ENCODE data around the gene PRR13. TPM values are rescaled to one million over a fixed set of nuclear protein-coding genes. Genes with fewer than 3 reads are reported as not detected.
"Not testable (repeated sequence)": the region's sequence is repeated elsewhere in the genome, so short reads cannot be mapped to it uniquely, and the experiment has no call there.

The PRR13 gene, protein sequence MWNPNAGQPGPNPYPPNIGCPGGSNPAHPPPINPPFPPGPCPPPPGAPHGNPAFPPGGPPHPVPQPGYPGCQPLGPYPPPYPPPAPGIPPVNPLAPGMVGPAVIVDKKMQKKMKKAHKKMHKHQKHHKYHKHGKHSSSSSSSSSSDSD
- polyA plus RNA-seq = 1,000 to 10,000 TPM in 1 of 4 donors, 100 to 1,000 TPM in 3; 507 to 1,038 (median 704) TPM
- long read RNA-seq, donor 1, transcript PRR13-202 (4 exons, 1,229 nt) = major isoform, 166 of 487 reads
- long read RNA-seq, donor 1, transcript PRR13-208 (3 exons, 786 nt) = minor isoform, 70 of 487 reads
- long read RNA-seq, donor 1, transcript PRR13-209 (4 exons, 625 nt) = minor isoform, 26 of 487 reads
- long read RNA-seq, donor 1, partial matches to known transcripts = 205 of 487 reads
- long read RNA-seq, donor 1, other reads (novel, unspliced or antisense) = 9 of 487 reads
- long read RNA-seq, donor 2, transcript PRR13-208 (3 exons, 786 nt) = minor isoform, 15 of 113 reads
- long read RNA-seq, donor 2, transcript PRR13-202 (4 exons, 1,229 nt) = major isoform, 58 of 113 reads
- long read RNA-seq, donor 2, partial matches to known transcripts = 31 of 113 reads
- long read RNA-seq, donor 2, other reads (novel, unspliced or antisense) = 0 of 113 reads
- long read RNA-seq, donor 3, transcript PRR13-208 (3 exons, 786 nt) = minor isoform, 12 of 115 reads
- long read RNA-seq, donor 3, transcript PRR13-209 (4 exons, 625 nt) = minor isoform, 6 of 115 reads
- long read RNA-seq, donor 3, transcript PRR13-202 (4 exons, 1,229 nt) = major isoform, 42 of 115 reads
- long read RNA-seq, donor 3, partial matches to known transcripts = 45 of 115 reads
- long read RNA-seq, donor 3, other reads (novel, unspliced or antisense) = 6 of 115 reads
- long read RNA-seq, donor 4, partial matches to known transcripts = 0 of 1 reads
- long read RNA-seq, donor 4, other reads (novel, unspliced or antisense) = 0 of 1 reads
- long read RNA-seq, donor 5, transcript PRR13-208 (3 exons, 786 nt) = minor isoform, 9 of 45 reads
- long read RNA-seq, donor 5, transcript PRR13-202 (4 exons, 1,229 nt) = major isoform, 21 of 45 reads
- long read RNA-seq, donor 5, partial matches to known transcripts = 9 of 45 reads
- long read RNA-seq, donor 5, other reads (novel, unspliced or antisense) = 0 of 45 reads
- long read RNA-seq, donor 6, transcript PRR13-202 (4 exons, 1,229 nt) = major isoform, 66 of 177 reads
- long read RNA-seq, donor 6, transcript PRR13-208 (3 exons, 786 nt) = minor isoform, 21 of 177 reads
- long read RNA-seq, donor 6, transcript PRR13-209 (4 exons, 625 nt) = minor isoform, 10 of 177 reads
- long read RNA-seq, donor 6, partial matches to known transcripts = 61 of 177 reads
- long read RNA-seq, donor 6, other reads (novel, unspliced or antisense) = 7 of 177 reads
- long read RNA-seq, donor 7 = 0 reads
- long read RNA-seq, donor 8, partial matches to known transcripts = 0 of 1 reads
- long read RNA-seq, donor 8, other reads (novel, unspliced or antisense) = 0 of 1 reads
- long read RNA-seq, donor 9, transcript PRR13-202 (4 exons, 1,229 nt) = major isoform, 12 of 30 reads
- long read RNA-seq, donor 9, partial matches to known transcripts = 10 of 30 reads
- long read RNA-seq, donor 9, other reads (novel, unspliced or antisense) = 0 of 30 reads
- long read RNA-seq, donor 10, transcript PRR13-208 (3 exons, 786 nt) = minor isoform, 15 of 137 reads
- long read RNA-seq, donor 10, transcript PRR13-202 (4 exons, 1,229 nt) = major isoform, 48 of 137 reads
- long read RNA-seq, donor 10, partial matches to known transcripts = 63 of 137 reads
- long read RNA-seq, donor 10, other reads (novel, unspliced or antisense) = 0 of 137 reads

- Histone ChIP-seq H3K9me3 (ENCODE audit: control insufficient read depth in 2 of 2, insufficient read depth in 1 of 2, low read depth in 1 of 2, low read length in 1 of 2) (no peaks in the 10 kb centered on the region), H3K4me3 (ENCODE audit: low read depth in 1 of 3, low read length in 3 of 3) (peak within 1 kb of the TSS; percentile 80 to 82 (median 81)), H3K27me3 (ENCODE audit: control insufficient read depth in 3 of 3, insufficient read depth in 3 of 3, low read length in 3 of 3) (no peaks in the 10 kb centered on the region), H3K36me3 (ENCODE audit: control insufficient read depth in 3 of 3, insufficient read depth in 2 of 3, low read depth in 1 of 3, low read length in 3 of 3) (peaks cover 1 to 20% (median 7%) of the 10 kb centered on the region in 3 donors), H3K27ac (ENCODE audit: low read depth in 1 of 3, low read length in 2 of 3) (peak within 1 kb of the TSS; percentile 92 to 98 (median 96)), H3K4me1 (ENCODE audit: control insufficient read depth in 3 of 3, insufficient read depth in 2 of 3, low read depth in 1 of 3, low read length in 2 of 3) (peaks cover 0 to 9% (median 0%) of the 10 kb centered on the region in 3 donors)
- DNase-seq (peak; percentile 99 to 100), FAIRE-seq (no peak)
- 0 to 2% (median 2%) methylated on average over 31 of the region's 31 CpGs for WGBS, 3 donors
Measured at GRCh38 chr12:53441040-53441833, at the start of gene PRR13. Gene PRR13, plus strand, starts transcription at chr12:53441734. Its CDS starts 981 bp downstream, at chr12:53442715.

DNA sequence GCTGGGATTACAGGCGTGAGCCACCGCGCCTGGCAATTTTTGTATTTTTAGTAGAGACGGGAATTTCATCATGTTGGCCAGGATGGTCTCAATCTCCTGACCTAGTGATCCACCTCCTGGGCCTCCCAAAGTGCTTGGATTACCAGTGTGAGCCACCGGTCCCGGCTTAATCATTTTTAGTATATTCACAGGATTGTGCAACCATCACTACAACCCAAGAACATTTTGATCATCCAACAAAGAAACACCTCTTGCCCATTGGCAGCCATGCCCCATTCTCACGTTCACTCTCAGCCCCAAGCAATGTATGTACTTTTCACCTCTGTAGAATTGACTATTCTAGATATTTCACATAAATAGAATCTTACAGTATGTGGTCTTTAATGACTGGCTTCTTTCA lies 41.6 kb upstream of the PRR13 start:
- Histone ChIP-seq H3K9me3 (ENCODE audit: control insufficient read depth in 2 of 2, insufficient read depth in 1 of 2, low read depth in 1 of 2, low read length in 1 of 2) (no peaks in the 10 kb centered on the region), H3K36me3 (ENCODE audit: control insufficient read depth in 3 of 3, insufficient read depth in 2 of 3, low read depth in 1 of 3, low read length in 3 of 3) (peaks cover 0 to 60% (median 3%) of the 10 kb centered on the region in 3 donors), H3K4me1 (ENCODE audit: control insufficient read depth in 3 of 3, insufficient read depth in 2 of 3, low read depth in 1 of 3, low read length in 2 of 3) (no peaks in the 10 kb centered on the region), H3K4me3 (ENCODE audit: low read depth in 1 of 3, low read length in 3 of 3) (no peak overlapping the region), H3K27me3 (ENCODE audit: control insufficient read depth in 3 of 3, insufficient read depth in 3 of 3, low read length in 3 of 3) (no peaks in the 10 kb centered on the region), H3K27ac (ENCODE audit: low read depth in 1 of 3, low read length in 2 of 3) (no peak overlapping the region)
- no peak for FAIRE-seq
- 96 to 99% (median 97%) methylated on average over 7 of the region's 7 CpGs for WGBS, 3 donors
- no peak for DNase-seq

- FAIRE-seq; H3K9me3 ChIP-seq (ENCODE audit: control insufficient read depth in 2 of 2, insufficient read depth in 1 of 2, low read depth in 1 of 2, low read length in 1 of 2); H3K27me3 ChIP-seq (ENCODE audit: control insufficient read depth in 3 of 3, insufficient read depth in 3 of 3, low read length in 3 of 3); H3K4me1 ChIP-seq (ENCODE audit: control insufficient read depth in 3 of 3, insufficient read depth in 2 of 3, low read depth in 1 of 3, low read length in 2 of 3); H3K4me3 ChIP-seq (ENCODE audit: low read depth in 1 of 3, low read length in 3 of 3); DNase-seq; H3K27ac ChIP-seq (ENCODE audit: low read depth in 1 of 3, low read length in 2 of 3): not testable (repeated sequence)
- 95 to 99% (median 97%) methylated on average over 15 to 16 of the region's 16 CpGs for WGBS, 3 donors
- H3K36me3 ChIP-seq (ENCODE audit: control insufficient read depth in 3 of 3, insufficient read depth in 2 of 3, low read depth in 1 of 3, low read length in 3 of 3) = peaks cover 0 to 69% (median 3%) of the 10 kb centered on the region in 3 donors
Measured at GRCh38 chr12:53402351-53402750, 39.2 kb upstream of the PRR13 start.

DNA sequence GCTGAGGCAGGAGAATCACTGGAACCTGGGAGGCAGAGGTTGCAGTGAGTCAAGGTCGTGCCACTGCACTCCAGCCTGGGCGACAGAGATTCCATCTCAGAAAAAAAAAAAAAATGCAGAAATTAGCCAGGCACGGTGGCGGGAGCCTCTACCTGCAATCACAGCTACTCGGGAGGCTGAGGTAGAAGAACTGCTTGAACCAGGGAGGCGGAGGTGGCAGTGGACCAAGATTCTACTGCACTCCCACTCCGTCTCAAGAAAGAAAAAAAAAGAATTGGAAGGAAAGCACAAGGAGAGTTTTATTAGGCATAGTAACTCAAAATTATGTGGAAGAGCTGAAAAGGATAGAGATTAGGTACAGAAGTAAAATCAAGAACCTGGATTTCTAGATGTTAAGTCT lies 38.7 kb upstream of the PRR13 start:
- Histone ChIP-seq H3K9me3 (ENCODE audit: control insufficient read depth in 2 of 2, insufficient read depth in 1 of 2, low read depth in 1 of 2, low read length in 1 of 2) (no peaks in the 10 kb centered on the region), H3K36me3 (ENCODE audit: control insufficient read depth in 3 of 3, insufficient read depth in 2 of 3, low read depth in 1 of 3, low read length in 3 of 3) (peaks cover 0 to 71% (median 3%) of the 10 kb centered on the region in 3 donors), H3K4me1 (ENCODE audit: control insufficient read depth in 3 of 3, insufficient read depth in 2 of 3, low read depth in 1 of 3, low read length in 2 of 3) (no peaks in the 10 kb centered on the region), H3K4me3 (ENCODE audit: low read depth in 1 of 3, low read length in 3 of 3) (no peak overlapping the region), H3K27ac (ENCODE audit: low read depth in 1 of 3, low read length in 2 of 3) (no peak overlapping the region), H3K27me3 (ENCODE audit: control insufficient read depth in 3 of 3, insufficient read depth in 3 of 3, low read length in 3 of 3) (no peaks in the 10 kb centered on the region)
- DNase-seq (no peak), FAIRE-seq (no peak)
- WGBS, 3 donors = 87 to 88% (median 87%) methylated on average over 6 to 7 of the region's 7 CpGs

DNA sequence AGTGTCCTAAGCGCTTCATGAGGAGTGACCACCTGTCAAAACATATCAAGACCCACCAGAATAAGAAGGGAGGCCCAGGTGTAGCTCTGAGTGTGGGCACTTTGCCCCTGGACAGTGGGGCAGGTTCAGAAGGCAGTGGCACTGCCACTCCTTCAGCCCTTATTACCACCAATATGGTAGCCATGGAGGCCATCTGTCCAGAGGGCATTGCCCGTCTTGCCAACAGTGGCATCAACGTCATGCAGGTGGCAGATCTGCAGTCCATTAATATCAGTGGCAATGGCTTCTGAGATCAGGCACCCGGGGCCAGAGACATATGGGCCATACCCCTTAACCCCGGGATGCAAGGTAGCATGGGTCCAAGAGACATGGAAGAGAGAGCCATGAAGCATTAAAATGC lies 30.6 kb upstream of the PRR13 start:
- FAIRE-seq = no peak
- H3K4me3 ChIP-seq (ENCODE audit: low read depth in 1 of 3, low read length in 3 of 3) = no peak overlapping the region
- no peaks in the 10 kb centered on the region for H3K27me3 ChIP-seq (ENCODE audit: control insufficient read depth in 3 of 3, insufficient read depth in 3 of 3, low read length in 3 of 3)
- no peak overlapping the region for H3K27ac ChIP-seq (ENCODE audit: low read depth in 1 of 3, low read length in 2 of 3)
- 96 to 98% (median 96%) methylated on average over 5 of the region's 5 CpGs for WGBS, 3 donors
- no peaks in the 10 kb centered on the region for H3K4me1 ChIP-seq (ENCODE audit: control insufficient read depth in 3 of 3, insufficient read depth in 2 of 3, low read depth in 1 of 3, low read length in 2 of 3)
- peaks cover 10 to 55% (median 24%) of the 10 kb centered on the region in 3 donors for H3K36me3 ChIP-seq (ENCODE audit: control insufficient read depth in 3 of 3, insufficient read depth in 2 of 3, low read depth in 1 of 3, low read length in 3 of 3)
- DNase-seq = no peak
- H3K9me3 ChIP-seq (ENCODE audit: control insufficient read depth in 2 of 2, insufficient read depth in 1 of 2, low read depth in 1 of 2, low read length in 1 of 2) = no peaks in the 10 kb centered on the region

GRCh38 chr12:53413485-53414204 lies 27.9 kb upstream of the PRR13 start:
- DNase-seq (no peak), FAIRE-seq (no peak)
- no peaks in the 10 kb centered on the region for H3K9me3 ChIP-seq (ENCODE audit: control insufficient read depth in 2 of 2, insufficient read depth in 1 of 2, low read depth in 1 of 2, low read length in 1 of 2)
- WGBS, 3 donors = 66 to 76% (median 68%) methylated on average over 3 of the region's 3 CpGs
- H3K4me3 ChIP-seq (ENCODE audit: low read depth in 1 of 3, low read length in 3 of 3) = no peak overlapping the region
- no peaks in the 10 kb centered on the region for H3K27me3 ChIP-seq (ENCODE audit: control insufficient read depth in 3 of 3, insufficient read depth in 3 of 3, low read length in 3 of 3)
- H3K27ac ChIP-seq (ENCODE audit: low read depth in 1 of 3, low read length in 2 of 3) = no peak overlapping the region
- no peaks in the 10 kb centered on the region for H3K4me1 ChIP-seq (ENCODE audit: control insufficient read depth in 3 of 3, insufficient read depth in 2 of 3, low read depth in 1 of 3, low read length in 2 of 3)
- H3K36me3 ChIP-seq (ENCODE audit: control insufficient read depth in 3 of 3, insufficient read depth in 2 of 3, low read depth in 1 of 3, low read length in 3 of 3) = peaks cover 10 to 28% (median 24%) of the 10 kb centered on the region in 3 donors
